NOMO-1 treated with dmso at 0.1 percent for 144 hours (cell line): Measurements from ENCODE around the gene EPHB1.

ENCODE experiments used
- DNase-seq: peaks from one replicate; lab custom pipeline; 2025; ENCODE audit not compliant: unreplicated experiment; lab: John Stamatoyannopoulos, UW

EPHB1 gene

DNA sequence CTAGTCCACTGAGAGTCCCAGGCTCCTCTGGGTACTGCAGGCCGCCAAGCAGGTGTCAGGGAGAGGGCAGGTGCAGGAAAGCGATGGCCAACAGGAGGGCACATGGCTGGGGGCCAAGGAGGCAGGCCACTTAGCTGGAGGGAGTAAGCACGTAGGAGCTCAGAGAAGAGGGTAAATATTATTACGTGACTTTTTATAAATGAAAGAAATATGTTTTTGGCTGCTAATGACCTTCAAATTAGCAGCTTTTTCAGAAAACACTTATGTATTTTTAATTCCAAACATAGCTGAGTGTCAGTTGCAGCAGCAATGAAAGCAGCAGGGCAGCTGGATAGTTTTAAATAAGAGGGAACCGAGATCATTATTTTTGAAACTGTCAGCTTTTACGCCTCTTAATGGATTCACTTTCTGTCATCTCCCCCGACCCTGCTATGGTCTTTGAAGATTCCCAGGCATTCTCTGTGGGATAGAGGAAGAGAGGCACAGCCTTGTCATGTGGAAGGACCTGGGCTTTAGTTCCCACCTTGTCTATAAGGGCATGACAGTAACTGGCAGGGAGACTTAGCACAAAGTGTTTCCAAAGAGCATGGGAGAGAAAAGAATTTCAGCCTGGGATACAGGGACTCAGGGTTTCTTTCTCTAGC lies 477.1 kb downstream of the EPHB1 start:
- DNase-seq, result no peak

DNA sequence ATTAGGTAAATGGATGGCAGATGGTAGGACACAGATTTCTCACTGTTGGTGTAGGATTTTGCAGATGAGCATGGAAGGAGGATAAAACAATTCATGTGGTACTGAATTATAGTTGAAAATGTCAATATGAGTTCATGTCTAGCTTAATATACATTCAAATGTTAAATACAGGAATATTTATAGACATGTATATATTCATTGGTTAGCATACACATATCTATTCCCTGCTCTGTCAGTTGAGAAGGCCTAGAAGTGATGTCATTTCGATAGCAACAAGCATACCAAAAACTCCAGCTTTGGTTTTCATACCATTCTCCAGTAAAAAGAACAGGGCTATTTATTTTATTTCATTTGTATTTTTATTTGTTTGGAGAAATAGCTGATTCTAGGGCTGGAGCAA lies 497.1 kb downstream of the EPHB1 start:
- DNase-seq, result no peak

DNA sequence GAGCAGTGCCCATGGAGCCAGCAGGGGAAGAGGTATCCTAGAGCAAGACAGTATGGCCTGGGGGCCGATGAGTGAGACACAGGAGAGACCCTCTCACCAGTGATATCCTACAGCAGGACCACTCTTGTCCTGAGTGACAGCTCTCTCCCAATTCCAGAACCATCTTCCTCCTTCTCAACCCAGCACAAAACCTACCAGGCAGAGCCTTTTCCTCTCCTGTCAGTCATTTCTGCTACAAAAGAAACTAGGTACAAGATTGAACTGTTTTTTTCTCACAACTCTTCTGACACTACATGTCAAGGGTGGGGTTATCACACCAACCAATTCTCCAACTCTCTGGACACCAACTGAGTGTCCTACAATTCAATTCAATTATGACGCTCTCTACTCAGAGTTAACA lies 506.6 kb downstream of the EPHB1 start:
- DNase-seq, result no peak

DNA sequence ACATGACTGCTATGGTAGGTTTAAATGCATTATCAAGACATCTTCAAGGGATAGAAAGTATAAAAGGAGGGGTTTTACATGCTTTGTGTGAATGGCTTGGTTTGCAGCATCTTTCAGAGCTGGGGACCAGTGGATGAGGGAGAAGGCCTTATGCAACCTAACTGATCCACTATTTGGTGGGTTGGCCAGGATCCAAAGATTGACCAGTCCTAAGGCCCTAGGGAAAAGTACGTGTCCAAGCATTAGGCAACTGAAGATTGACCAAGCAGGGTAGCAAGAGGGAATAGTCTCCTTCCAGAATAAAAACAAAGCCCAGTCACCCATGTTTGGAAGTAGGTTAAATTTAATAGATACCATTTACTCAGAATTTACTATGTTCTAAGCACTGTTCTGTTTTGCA lies 509.3 kb downstream of the EPHB1 start:
- no peak for DNase-seq
